ENCODE results near the gene PHACTR3.

The PHACTR3 gene

DNA sequence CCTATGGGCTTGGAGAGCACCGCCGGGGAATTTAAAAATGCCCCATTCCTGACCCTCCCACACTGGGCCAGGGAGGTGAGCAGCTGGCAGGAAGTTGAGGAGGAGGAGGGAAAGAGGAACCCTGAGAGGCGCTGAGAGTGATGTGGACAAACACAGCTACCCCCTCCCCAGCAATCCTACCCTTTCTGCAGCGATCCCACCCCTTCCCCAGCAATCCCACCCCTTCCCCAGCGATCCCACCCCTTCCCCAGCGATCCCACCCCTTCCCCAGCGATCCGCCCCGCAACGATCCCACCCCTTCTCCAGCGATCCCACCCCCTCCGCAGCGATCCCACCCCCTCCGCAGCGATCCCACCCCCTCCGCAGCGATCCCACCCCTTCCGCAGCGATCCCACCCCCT lies 217.4 kb downstream of the PHACTR3 start:
- no peak for DNase-seq

DNA sequence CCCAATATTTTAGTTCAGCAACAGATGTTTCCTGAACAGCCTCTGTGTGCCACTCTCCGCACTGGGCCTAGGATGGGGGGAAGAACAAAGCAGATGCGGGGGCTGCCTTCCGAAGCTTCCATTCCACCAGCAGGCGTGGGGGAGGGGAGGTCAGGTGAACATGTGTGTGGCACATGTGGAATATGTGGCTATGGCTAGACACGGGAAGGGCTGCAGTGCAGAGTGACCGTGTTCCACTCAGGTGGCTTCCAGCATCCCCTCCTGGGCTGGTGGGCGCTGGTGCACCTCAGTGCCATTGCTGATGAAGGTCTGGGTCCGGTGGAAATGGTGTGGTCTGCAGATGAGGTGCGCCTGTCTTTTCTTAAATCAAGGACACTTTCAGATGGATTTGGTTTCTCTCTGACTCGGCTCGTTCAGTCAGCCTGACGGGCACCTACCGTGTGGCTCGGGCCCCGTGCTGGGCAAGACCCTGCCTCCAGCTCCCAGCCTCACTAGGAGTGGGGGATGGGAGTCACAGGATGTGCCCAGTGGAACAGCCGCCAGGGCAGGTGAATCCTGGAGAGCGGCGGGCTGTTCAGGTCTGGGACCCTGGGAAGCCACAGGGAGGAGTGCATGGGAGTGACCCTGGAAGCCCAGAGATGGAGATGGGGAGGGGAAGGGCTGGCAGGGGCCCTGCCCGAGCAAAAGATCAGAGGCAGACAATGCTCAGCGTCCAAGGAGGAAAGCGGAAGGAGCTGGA lies 218.1 kb downstream of the PHACTR3 start:
- DNase-seq, result no peak

DNA sequence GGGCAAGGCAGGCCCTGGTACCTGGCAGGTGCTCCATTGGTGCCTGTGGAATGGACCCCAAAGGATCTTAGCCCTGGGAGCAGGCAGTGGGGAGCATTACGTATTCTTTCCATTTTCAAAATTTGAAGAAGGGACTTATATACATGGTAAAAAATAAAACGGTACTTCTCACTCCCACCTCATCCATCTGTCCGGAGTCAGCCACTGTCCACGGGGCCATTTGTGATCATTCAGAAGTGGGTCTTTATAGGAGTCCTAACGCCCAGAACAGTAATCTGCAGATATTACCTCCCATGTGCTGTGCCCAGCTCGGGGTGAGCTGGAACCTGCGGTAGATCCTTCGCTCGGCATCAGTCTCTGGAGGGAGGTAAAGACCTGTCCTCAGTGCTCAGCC lies 218.7 kb downstream of the PHACTR3 start:
- no peak for DNase-seq

DNA sequence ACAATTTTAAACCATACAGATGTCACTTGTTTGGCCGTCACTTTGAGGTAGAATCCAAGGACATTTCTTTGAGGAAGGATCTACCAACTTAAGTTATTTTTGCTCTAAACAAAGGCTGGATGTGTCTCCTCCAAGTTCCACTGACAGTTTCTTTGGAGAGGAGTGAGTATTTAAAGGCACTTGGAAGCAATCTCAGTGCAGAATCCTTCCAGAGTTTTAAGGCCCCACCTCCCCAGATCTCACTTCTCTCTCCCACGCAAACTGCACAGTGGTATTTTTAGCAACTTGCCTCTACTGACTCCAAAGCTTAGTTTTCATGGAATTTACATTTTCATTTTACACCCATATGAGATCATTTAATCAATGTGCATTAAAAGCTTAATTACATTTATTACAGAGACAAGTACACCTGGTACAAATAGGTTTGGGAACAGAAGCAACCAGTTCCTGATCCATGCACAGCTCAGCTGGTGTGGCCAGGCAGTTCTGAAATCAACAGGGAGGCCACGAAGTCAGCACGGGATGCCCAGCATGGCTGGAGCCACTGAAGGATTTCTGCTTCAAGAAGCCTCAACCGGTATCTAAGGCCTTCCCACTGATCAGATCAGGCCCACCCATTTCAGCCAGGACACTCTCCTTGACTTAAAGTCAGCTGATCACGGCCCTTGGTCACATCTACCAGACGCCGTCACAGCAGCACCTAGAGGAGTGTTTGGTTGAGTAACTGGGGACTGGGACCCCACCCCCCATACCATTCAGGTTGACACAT lies 219.3 kb downstream of the PHACTR3 start:
- no peak for DNase-seq

DNA sequence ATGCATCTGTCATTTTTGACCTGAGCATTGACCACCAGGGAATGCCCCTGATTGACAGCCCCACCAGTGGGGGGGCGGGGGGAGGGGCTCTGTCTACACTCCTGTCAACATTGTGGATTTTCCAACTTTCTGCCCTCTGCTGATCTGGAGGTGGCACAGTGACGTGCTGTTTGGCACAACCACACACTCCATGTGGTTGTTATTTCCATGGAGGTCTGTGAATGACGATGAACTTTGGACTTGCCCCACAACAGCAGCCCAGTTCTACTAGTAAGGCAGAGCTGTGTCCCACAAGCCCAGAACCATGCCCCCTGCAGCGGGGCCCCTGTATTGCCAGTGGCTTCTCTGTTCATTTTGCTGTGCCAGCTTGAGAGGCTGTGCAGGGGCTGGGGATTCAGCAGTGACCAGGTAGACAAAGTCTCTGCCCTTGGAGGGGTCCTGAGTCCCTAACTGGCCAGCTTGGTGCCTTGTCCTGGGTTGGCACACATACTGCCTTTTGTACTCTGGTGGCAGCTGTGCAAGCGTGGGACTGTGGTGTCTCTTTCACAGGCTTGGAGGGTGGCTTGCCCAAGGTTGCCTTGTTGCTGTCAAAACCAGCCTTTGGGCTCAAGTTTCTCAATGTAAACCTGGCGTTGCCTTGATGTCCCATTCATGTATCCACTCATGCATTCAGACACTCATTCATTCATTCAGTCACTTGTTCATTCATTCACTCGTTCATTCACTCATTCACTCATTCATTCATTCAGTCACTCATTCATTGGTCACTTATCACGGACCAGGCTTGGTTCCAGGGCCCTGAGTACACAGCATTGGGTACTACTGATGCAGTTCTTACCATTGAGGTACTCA lies 220.6 kb downstream of the PHACTR3 start:
- no peak for DNase-seq

DNA sequence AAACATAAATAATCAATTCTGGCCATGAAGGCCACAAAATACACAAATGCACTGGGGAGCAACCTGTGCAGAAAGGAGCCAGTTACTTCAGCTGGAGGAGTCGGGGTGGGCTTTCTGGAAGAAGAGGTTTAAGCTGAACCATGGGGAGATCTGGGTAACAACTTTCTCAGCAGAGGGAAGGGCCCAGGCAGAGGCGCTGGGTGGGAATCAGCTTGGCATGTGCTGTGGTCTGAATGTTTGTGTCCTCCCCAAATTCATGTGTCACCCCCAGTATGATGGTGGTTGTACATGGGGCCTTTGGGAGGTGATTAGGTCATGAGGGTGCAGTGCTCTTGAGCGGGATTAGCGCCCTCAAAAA lies 221.2 kb downstream of the PHACTR3 start:
- DNase-seq, result no peak

DNA sequence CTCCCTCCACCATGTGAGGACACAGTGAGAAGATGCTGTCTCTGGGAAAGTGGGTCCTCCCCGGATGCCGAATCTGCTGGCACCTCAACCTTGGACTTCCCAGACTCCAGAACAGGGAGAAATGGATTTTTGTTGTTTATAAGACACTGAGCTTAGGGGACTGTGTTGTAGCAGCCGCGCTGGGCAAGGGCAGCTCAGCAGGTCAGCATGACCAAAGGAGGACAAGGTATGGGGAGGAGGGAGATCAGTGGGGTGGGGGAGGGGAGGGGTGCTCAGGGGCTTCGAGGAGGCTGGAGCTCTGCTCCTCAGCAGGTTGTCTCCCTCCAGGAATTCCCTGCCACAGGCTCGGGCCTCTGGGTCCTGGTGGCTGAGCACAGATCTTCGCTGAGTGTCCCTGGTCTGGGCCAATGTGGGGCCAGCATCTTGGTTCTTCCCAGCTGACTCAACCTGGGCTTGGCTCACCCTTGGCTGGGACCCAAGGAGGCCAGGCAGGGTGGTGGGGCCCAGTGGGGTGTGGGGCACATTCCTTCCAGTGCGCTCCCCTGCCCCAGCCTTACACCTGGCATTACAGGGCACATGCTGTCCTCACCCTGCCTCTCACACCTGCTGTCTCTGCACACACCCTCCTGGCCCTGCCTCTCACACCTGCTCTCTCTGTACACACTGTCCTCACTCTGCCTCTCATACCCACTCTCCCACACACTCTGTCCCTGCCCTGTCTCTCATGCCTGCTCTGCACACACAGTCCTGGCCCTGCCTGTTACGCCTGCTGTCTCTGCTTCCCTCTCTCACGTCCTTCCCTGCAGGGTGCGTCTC lies 221.8 kb downstream of the PHACTR3 start:
- peak; percentile 86 for DNase-seq

DNA sequence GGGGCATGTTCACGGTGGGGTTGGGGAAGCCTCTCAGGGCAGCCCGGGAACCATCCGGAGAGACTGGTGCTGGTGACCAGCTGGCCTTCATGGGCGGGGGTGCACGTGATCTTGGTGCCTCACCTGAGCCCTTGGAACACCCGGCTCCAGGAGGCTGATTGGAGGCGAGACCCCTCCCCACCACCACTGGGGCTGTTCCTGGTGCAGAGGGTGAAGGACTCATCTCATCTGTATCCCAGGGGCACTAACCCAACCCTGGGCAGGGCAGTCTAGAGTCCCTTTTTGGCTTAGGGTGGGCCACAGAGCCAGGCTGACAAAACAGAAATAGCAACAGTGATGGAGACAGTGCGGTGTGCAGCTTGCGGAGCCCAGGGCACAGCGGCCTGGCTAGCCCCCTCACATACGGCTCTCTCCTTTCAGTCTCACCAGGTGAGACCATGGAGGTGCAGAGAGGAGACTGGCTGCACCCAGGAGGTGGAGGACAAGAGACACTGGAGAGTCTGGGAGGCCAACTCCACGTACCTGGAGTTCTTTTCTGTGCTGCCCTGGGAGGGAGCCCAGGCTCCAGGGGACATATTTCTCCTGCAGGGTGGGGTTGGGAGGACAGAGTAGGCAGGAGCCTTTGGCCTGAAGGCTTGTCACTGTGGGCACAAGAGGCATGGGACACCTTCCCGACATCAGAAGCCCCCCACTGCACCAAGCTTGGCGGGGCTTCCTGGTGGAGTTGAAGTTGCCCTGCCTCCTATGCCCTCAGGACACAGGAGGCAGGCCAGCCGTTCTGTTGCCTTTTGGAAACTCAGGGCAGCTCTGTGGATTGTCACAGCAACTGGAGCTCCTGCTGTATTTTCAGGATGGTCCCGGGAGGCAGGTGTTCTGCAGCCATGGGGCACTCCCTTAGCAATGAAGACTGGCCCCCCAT lies 223.1 kb downstream of the PHACTR3 start:
- DNase-seq, result no peak

DNA sequence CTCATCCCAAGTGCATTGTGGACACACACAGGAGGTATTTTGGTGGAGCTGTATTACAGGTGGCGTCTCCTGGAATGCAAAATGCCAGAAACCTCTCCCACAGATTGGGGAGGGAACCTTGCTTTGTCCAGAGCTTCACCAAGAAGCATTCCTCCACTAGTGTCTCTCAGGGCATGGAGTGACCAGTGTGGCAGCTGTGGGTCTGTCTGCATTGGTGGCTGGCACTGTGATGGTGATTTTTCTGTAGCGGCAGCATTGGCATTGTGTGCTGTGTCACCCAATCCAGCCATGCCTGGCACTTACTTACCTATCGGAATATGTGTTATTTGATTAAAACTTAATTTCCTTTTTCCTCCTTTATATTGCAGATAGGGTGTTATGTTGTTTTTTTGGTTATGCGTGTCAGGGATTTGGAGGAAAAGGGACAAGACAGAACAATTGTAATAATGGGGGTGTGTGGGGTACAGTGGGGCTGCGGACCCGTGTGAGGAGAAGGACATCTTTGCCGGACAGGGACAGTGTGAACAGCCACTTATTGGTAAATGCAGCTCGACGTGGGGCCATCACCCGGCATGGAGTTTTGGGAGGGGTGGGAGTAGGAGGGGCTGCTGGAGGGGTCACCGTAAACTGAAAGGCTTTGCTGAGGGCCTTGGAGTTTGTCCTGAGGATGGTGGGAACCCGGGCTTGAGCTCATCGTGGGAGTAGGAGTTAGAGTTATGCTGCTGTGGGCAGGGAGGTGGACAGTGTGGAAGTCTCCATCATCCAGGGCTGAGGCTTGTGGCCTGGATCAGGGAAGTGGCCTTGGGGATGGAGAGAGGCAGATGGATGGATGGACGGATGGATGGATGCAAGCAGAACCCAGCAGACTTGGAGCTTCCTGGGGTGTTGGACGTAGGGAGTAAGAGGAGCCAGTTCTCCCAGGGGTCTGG lies 224.0 kb downstream of the PHACTR3 start:
- DNase-seq, result no peak

DNA sequence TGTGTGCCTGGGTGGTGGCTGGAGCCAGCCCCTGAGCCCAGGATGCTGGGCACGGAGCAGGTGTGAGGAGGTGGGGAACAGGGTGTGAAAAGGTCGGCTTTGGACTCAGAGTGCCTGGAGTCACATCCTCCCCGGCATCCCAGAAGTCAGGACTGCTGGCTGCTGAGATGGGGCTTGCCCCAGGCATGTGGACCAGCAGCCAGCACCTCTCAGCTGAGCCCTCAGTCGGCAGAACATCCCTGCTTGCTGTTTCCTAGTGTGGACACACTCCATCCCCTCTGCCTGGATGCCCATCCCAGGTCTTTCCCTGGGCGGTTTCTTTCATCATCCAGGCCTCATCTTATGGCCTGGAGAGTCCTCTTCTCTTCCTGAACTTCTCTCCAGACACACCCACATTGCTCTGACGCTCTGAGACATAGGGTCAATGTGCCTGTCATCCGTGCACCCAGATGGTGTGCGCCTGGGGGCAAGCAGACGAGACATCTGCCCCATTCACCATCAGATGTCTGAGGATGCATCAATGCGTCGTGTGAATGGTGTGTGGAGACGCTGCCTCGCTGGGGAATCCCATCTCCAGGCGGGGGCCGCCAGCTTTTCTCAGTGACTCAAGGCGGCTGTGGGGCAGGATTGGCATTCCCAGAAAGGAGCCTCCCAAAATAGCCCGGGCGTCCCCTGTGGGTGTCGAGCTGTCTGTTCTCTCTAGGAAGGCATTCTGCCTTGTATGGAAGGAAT lies 224.9 kb downstream of the PHACTR3 start:
- no peak for DNase-seq

DNA sequence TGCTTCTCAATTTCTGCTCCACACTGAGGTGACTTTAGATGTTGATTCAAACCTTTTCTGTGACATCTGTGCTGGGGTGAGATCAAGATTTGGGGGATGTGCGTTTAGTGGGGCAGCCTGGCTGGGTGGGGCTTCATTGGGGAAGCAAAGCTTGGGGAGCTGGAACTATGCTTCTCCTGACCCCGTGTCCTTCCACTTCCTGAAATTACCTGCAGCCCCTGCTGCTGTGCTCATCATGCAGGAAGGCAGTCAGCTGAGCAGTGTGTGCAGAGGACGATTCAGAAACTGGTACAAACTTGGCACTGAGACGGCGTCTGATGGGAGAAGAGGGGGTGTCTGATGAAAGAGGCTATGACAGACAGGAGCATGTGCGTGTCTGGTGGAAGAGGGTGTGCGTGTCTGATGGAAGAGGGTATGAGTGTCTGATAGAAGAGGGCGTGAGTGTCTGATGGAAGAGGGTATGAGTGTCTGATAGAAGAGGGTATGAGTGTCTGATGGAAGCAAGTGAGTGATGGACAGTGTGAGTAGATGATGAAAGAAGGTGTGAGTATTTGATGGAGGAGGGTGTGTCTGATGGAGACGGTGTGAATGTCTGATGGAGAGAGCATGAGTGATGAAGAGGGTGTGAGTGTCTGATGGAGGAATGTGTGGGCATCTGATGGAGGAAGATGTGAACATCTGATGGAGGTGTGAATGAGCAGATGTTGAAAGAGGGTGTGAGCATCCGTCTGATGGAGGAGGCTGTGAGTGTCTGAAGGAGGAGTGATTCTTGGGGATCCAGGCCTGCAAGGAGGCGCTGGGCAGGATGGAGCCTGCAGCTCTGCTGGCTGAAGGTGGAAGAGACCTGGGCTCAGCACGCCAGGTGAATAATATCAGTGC lies 225.7 kb downstream of the PHACTR3 start:
- DNase-seq, result no peak

DNA sequence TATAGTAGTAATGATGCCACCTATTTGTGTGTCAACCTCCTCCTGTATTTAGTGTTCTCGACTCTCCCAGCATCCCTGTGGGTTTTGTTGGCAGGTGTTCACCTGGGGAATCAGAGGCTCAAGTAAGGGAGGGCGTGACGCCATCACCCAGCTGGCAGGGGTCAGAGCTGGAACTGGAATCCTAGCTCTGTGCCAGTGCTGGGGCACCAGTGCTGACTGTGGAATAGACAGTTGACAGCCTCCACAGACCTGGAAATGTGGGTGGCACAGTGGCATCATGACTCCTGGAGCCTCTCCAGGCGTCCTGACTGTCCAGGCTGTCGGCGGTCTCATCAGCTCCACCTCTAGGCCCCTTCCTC lies 226.3 kb downstream of the PHACTR3 start:
- DNase-seq, result no peak

DNA sequence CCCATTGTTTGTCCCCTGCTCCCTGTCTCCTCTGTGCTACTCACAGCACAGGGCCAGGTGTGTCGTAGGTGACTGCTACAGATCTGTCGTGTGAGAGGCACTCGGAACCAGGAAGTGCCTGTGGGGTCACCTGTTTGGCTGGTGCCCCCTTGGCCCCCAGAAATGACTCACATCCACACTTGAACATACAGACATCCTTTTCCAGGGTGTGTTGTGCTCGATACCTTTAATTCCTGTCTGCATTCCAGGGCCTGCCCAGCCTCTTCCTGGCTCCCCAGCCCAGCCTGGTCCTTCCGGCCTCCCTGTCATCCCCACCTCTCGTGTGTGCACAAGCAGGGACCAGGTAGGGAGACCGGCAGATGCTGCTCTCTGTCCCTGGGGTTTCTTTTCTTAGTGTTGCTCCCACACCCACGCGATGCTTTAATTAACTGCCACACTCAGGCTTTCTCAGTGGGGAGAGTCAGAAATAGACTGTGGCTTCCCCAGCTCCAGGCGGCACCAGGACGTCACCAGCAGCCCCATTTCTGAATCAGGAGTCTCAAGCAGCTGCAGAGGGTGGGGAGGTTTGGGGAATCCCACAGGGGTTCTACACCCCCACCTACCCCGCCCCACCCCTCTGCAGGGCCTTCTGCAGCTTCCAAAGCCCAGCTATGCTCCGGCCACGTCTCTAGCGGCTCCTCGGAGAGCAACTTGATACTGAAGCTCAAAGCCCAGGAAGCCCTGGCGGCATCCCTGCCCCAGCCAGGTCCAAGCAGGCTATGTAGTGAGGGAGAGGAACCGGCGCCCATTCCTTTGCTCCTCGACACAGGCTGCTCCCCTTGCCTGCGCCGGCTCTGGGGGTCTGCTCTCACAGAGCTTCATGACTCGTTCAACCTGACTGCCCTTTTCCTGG lies 226.9 kb downstream of the PHACTR3 start:
- no peak for DNase-seq

DNA sequence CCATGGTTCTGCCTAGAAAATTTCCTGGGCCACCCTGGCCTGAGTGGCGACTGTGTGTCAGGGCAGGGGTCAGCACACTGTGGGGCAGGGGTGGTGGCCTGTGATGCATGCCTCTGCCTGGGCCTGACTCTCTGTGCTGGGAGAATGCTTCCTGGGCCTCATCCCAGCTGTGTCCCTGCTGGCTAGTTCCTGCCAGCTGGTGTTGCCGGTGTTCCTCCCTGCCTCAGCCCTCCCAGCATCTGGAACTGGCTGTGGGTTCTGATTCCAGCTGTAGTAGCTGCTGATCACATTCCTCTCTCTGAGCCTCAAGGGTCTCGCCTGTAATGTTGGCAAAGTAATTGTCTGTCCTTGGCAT lies 227.6 kb downstream of the PHACTR3 start:
- DNase-seq, result no peak

DNA sequence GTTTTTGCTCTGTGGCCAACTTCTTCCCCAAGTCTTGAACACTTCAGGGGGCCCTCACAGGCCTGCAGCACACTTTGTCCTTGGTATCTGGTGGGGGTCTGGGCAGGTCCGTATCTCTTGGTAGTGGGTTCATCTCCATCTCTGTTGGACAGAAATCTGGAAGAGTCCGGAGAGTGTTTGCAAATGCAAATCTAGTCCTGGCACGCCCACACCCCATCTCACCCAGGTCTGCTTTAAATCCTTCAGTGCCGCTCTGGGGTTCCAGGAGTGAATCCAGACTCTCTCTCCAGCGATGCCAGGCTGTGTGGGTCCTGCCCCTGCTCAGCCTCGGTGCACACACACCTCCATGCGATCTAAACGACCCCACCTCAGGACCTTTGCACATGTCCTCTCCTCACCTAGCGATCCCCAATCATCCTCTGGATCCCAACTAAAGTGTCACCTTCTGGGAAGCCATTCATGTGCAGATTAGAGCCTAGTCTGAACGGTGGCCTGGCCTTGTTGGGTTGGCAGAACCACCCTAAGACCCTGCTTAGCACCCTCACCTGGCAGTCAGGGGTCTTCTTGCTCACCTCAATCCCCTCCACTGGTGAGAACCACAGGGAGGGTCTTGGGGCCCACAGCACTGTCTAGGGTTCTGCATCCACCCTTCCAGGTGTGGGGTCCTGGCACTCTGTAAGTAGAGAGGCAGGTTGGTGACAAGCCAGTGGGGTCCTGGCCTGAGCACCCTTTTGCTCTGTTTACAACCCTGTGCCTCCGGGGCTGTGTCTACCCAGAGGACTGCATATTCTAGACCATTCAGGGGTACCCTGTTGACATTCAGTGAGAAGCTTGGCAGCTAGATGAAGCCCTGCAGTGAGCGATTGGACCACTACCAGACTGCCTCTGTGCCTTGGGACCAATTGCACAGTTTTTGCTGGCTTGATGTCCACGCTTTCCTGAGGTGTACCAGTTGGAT lies 228.3 kb downstream of the PHACTR3 start:
- DNase-seq, result no peak

DNA sequence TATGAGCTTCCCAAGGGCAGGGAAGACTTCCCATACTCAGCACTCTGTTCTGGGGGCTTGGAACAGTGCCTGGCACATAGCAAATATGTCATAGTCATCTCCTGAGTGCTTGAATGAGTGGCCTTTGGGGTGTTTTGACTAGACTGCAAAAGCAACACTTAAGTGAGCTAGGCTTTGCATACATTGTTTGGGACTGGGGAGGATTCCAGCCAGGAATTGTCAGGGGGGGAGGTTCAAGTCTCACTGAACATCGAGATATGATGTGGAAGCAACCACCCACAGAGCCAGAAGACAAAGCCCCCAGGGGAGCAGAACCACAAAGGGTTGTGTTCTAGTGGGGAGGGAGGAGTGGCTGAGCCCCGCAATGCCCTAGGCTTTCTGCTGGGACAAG lies 230.7 kb downstream of the PHACTR3 start:
- peak; percentile 27 for DNase-seq
